ENCODE data around the gene AFAP1L2.

GRCh38 chr10:114395366-114396022, 8.8 kb downstream of the AFAP1L2 start:
- TF ChIP-seq CTCF (IDR thresholded peaks at IDR 0.05) (no peak), POLR2A (IDR thresholded peaks at IDR 0.05) (no peak)

Measured in body of pancreas (tissue), 4 donors.